Ammon's horn (tissue), 1 donor: Measurements from ENCODE around the gene MICALL2.

Source experiments
- DNase-seq: peaks from one replicate; pipeline ENCODE4 v3.0.0-alpha.2; 2016; ENCODE audit warnings: low spot score

MICALL2 gene

DNA sequence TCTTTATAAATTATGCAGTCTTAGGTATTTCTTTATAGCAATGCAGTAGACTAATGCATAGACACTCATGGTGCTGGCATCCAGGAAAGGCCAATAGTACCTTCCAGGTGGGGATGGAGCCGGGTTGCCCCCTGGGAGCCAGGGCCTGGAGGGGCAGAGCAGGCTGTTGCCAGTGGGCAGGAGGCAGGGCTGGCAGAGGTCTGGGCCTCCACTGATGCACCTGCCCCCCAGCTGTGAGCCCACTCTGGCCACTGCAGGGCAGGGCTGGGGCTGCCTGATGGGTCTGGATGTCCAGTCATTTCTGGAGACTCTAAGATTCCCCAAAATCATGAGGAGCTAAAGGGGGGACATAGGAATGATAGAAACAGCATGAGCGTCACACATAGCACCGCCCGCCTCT, 66.7 kb downstream of the MICALL2 start:
- DNase-seq, result no peak

DNA sequence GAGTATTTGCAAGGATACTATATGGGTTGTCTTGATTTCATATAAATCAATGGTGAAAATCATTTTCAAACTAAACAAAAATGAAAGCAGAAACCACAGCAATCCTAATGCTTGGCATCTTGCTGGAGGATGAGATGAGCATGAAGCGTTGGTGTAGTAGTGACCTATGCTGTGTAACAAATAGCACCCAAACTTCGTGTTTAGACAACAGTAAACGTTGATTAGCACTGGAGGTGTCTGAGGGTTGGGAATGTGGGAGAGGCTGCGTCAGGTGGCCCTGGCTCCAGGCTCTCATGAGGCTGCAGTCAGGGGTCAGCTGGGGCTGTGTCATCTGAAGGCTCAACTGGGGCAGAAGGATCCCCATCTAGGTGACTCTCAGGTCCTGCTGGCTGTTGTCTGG, 67.8 kb downstream of the MICALL2 start:
- DNase-seq, result no peak

DNA sequence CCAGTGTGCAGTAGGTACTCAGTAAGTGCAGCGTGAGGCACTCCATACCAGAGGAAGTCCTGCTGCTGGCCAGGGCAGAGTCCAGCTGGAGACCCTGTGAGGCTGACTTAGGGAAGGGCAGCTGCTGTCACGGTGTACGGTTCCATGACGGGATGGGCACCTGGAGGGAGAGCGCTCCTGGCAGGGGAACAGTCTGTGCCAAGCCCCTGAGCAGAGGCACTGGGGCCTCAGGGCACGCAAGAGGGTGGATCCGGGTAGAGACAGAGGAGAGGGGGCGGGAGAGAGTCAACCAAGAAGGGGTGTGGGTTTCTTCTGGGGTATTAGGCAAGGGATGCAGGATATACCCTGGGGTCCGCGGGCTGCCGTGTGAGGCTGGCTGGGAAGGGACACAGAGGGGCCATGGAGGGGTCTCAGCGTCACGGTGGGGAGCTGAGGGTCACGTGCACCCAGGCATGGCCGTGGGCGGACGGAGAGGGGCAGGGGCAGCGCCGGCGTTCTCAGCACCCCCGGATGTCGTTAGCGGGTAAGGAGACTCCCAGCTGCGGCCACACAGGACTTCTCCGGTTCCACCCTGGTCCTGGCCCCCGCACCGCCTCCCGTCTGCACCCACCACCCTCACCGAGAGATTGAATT, 70.5 kb downstream of the MICALL2 start:
- DNase-seq, result no peak

DNA sequence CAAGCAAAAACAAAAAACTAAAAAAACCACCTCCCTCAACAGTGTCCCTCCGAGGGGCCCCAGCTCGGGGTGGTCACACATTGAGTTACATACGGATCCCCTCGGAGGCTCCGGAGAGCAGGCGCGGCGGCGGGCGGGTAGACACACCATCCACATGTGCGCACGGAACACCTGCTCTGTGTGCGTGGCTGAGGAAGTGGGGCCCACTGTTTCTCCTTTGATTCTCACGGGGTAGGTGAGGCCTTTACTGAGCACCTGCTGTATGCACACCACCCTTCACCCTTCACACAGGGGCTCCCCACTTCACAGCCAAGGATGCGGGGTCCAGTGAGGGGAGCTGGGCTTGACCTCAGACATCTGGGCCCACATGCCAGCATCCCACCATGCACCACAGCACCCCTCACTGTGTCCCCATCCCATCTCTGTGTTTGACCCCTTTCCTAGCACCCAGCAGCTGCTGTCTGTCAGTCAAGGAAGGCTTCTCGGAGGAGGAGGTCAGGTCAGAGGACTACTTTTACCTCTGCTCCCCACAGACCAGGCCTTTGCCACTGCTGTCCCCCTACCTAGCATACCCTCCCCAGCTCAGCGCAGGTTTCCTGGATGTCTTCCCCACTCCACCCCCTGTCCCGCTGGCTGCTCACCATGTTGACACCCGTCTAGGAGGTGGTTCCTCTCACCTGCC, 71.1 kb downstream of the MICALL2 start:
- no peak for DNase-seq

DNA sequence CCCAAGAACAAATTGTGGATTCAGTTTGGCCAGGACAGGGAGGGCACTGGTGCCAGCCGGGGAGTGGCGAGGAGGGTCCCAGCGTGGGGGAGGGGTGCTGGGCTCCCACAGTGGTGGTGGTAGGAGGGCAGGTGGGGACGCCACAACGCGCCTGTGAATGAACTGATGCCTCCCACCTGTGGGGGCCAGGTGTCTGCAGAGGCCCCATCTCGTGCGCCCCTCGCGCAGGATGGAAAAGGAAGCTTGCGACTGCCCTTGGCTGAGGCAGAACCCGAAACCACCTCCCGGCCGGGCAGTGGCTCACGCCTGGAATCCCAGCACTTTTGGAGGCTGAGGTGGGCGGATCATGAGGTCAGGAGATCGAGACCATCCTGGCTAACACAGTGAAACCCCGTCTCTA, 72.0 kb downstream of the MICALL2 start:
- DNase-seq, result no peak

DNA sequence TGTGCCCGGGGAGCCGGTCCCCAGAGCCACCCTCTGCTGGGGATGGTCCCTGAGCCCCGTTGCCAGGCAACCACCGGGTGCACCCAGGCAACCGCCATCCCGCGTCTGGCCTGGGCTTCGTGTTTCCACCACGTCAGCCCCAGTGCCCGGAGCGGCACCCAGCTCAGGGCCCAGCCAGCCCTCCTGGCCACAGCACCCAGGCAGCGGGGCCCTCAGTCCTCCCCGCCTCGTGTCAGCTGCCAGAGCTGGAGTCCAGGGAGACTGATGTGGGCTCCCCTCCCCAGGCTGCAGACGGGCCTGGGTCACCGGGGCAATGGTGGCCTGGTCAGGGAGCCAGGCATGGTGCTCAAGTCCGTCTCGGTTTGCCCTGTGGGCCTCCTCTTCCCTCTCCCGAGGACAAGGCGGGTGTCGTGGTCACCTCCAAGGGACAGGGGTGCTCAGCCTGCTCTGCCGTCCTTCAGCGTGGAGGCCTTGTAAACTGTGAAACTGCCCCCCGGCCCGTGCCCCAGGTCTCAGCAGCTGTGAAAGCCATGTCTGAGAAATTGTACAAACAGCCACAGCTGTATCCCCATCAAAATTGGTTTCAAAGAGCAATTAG, 72.5 kb downstream of the MICALL2 start:
- peak; percentile 18 for DNase-seq

DNA sequence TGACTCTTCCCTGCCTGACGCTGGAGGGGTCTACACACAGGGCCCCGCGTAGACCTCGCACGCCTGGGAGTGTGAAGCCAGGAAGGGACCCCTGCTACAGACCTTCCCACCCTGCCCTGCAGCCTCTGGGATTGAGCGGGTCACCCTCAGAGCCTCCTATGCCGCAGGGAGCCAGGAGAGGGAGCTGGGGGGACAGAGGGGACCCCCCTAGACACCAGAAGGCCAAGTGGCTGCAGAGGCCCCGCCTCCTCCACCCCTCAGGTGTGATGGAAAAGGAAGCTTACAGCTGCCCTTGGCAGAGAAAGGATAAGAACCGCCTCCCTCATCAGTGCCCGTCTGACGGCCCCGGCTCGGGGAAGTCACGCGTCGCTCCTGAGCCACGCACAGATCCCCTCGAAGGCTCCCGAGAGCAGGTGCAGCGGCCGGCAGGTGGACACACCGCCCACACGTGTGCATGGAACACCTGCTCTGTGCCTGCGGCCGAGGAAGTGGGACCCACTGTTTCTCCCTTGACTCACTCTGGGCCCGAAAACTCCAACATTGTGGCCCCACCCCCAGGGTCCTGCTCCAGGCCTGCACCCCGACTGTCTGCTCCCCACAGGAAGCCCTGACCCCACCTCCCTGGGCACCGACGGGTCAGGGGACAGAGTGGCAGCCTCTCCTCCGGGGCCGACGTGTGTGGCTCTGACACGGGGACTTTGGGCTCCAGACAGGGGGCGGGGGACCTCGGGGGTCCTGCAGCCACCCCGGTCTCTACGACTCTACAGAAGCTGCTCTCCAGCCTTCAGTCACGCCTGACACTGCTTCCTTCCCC, 73.3 kb downstream of the MICALL2 start:
- DNase-seq, result no peak

DNA sequence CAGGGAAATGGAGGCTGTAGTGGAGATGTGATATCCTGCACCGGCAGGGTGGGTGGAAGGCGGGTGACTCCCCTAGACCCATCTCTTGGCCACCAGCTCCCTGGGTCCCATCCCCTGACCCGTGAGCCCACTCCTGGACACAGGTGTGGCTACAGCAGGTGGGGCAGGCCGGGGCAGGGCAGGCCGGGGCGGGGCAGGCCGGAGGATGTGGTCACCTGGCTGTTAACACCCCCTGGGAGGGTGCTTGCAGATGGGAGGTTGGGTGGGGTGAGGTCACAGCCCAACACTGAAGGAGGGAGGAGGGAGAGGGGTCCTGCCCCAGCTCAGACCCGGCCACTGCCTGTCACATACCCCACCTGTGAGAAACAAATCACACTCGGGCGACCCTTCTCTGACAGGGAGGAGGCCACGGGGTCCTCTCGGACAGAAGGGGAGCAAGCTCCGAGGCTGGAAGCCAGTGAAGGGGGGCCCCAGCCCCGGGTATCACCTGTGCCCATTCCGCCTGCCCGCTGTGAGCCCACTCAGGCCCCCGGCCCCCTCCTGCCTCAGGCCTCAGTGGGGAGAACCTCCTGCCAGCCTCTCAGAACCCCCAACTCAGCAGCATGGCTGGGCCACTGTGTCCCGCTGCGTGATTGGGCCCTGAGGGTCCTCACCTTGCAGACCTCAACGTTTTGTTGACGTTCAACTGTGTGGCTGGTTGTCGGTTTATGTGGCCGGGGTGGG, 74.0 kb downstream of the MICALL2 start:
- no peak for DNase-seq
